HG03064 (cell line): ENCODE measurements around the gene MCCC1.
A peak's percentile ranks its signal among the peaks of the same experiment; 100 is the strongest.
"Not testable (repeated sequence)": the region's sequence is repeated elsewhere in the genome, so short reads cannot be mapped to it uniquely, and the experiment has no call there.

Experiments
- ATAC-seq: cut with Tn5 transposase; IDR thresholded peaks from one replicate; pipeline ENCODE4 v1.9.1; 2021; ENCODE audit warnings: low read depth; ENCODE audit not compliant: unreplicated experiment

Gene MCCC1

GRCh38 chr3:183099026-183099837 lies at the start of gene MCCC1:
Gene MCCC1, minus strand, starts transcription at chr3:183099496. Its CDS starts 56 bp downstream, at chr3:183099440.
- ATAC-seq: peak; percentile 99

- ATAC-seq: no peak
Measured at GRCh38 chr3:183148056-183148455, 48.8 kb upstream of the MCCC1 start.

GRCh38 chr3:183144363-183144762 lies 45.1 kb upstream of the MCCC1 start:
- no peak for ATAC-seq

GRCh38 chr3:183142199-183142598 lies 42.9 kb upstream of the MCCC1 start:
- ATAC-seq: no peak

- no peak for ATAC-seq
Measured at GRCh38 chr3:183134844-183135243, 35.5 kb upstream of the MCCC1 start.

- no peak for ATAC-seq
Measured at GRCh38 chr3:183132409-183132808, 33.1 kb upstream of the MCCC1 start.

GRCh38 chr3:183131735-183132134 lies 32.4 kb upstream of the MCCC1 start:
- no peak for ATAC-seq

GRCh38 chr3:183131186-183131725 lies 32.0 kb upstream of the MCCC1 start:
- no peak for ATAC-seq

- no peak for ATAC-seq
Measured at GRCh38 chr3:183129243-183129642, 29.9 kb upstream of the MCCC1 start.

GRCh38 chr3:183128709-183129108 lies 29.4 kb upstream of the MCCC1 start:
- ATAC-seq: no peak

- no peak for ATAC-seq
Measured at GRCh38 chr3:183123891-183124290, 24.6 kb upstream of the MCCC1 start.

- ATAC-seq: no peak
Measured at GRCh38 chr3:183122257-183122932, 23.1 kb upstream of the MCCC1 start.

GRCh38 chr3:183120538-183121215 lies 21.4 kb upstream of the MCCC1 start:
- ATAC-seq: no peak

- no peak for ATAC-seq
Measured at GRCh38 chr3:183117056-183117455, 17.8 kb upstream of the MCCC1 start.

GRCh38 chr3:183116025-183116614 lies 16.8 kb upstream of the MCCC1 start:
- no peak for ATAC-seq

- no peak for ATAC-seq
Measured at GRCh38 chr3:183114384-183115178, 15.3 kb upstream of the MCCC1 start.

- ATAC-seq: not testable (repeated sequence)
Measured at GRCh38 chr3:183109847-183110246, 10.6 kb upstream of the MCCC1 start.

GRCh38 chr3:183108470-183108869 lies 9.2 kb upstream of the MCCC1 start:
- no peak for ATAC-seq

GRCh38 chr3:183108001-183108449 lies 8.7 kb upstream of the MCCC1 start:
- ATAC-seq: no peak

GRCh38 chr3:183107372-183107771 lies 8.1 kb upstream of the MCCC1 start:
- ATAC-seq: not testable (repeated sequence)
